Body of pancreas (tissue), 4 donors: ENCODE measurements around the gene NUMA1.

Experiments used
- CTCF ChIP-seq, 7 experiments: fragments of 450-650 bp in 4 of 7; fragments of 200-600 bp in 3 of 7; sonication (generic) in 3 of 7; IDR thresholded peaks; one replicate each; pipeline ENCODE4 v1.5.1; 2016 to 2019; ENCODE audit warnings: antibody characterized with exemption in 7 of 7
- POLR2A ChIP-seq, 3 donors: fragments of 450-650 bp; IDR thresholded peaks; one replicate each; pipeline ENCODE4 v1.6.1; 2016; ENCODE audit warnings: antibody characterized with exemption in 3 of 3, mild to moderate bottlenecking in 2 of 3

GRCh38 chr11:71995726-71996291 lies 84.5 kb downstream of the NUMA1 start:
- TF ChIP-seq CTCF (IDR thresholded peaks at IDR 0.05) = no peak
- no peak for TF ChIP-seq POLR2A (IDR thresholded peaks at IDR 0.05)
